HG02884 (cell line): Measurements from ENCODE around the gene SURF2.

ENCODE experiments used
- ATAC-seq: cut with Tn5 transposase; IDR thresholded peaks from one replicate; pipeline ENCODE4 v1.9.1; 2021; ENCODE audit warnings: mild to moderate bottlenecking, moderate library complexity; ENCODE audit not compliant: unreplicated experiment

SURF2 gene

DNA sequence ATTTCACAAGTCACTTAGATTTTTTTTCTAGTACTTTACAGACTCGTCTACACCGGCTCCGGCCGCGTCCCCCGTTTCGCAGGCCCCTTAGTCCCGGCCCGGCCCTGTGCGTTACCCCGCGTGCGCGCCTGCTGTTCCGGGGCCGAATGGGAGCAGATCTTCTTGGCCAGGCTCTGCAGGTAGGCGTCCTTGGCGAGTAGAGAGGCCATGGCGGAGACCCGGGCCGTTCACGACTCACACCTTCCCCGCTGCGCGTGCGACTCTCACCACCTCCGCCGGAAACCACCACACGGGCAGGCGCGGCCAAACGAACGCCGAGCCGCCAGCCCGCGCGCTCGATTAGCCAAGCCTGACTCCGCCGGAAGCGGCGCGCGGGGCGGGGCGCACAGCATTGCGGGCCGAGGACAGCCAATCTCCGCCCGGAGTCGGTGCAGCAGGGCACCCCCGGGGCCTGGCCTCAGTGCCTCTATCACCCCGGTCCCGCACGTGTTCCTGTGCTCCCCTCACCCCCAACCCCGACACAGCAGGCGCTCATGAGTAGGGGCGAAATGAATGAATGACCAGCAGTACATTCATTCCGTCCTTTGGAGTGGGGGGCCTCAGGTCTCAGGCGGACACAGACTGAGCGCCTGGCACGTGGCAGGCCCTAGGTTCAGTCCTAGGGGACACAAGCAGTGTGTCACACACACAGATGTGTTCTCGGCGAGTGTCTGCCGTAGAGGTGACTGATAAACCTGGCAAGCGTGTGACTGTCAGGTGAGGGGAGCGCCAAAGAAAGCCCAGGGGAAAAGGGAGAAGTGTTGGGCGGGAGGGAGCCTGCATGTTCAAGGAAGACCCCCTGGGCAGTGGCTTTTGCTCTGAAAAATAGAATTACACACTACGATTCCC is 20.2 kb upstream of the SURF2 start, which contains the start of gene SURF6:
TSS of gene SURF6 (minus strand) at position 265 of the 888 bp plus-strand sequence. CDS start at position 209, 56 bp downstream.
- ATAC-seq = peak; percentile 69

GRCh38 chr9:133339641-133340040 is 16.7 kb upstream of the SURF2 start:
- ATAC-seq = no peak

GRCh38 chr9:133340256-133340655 is 16.1 kb upstream of the SURF2 start:
- ATAC-seq = no peak

DNA sequence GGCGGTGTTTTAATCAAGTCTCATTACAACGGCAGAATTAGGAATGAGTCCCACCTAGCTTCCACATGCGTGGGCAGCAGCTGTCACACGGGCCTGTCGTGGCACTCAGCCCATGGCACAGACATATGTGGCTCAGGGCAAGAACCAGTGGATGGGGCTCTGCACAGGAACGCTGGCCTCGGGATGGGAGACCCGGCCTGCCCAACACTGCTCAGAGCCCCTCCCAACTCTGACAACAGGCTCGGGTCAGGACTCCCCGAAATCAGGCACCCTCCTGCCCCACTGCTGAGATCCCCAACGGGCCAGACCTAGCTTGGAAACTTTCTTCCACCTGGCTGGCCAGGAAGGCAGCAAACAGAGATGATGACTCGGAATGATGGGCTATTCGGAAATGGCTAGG is 15.4 kb upstream of the SURF2 start:
- ATAC-seq = no peak

DNA sequence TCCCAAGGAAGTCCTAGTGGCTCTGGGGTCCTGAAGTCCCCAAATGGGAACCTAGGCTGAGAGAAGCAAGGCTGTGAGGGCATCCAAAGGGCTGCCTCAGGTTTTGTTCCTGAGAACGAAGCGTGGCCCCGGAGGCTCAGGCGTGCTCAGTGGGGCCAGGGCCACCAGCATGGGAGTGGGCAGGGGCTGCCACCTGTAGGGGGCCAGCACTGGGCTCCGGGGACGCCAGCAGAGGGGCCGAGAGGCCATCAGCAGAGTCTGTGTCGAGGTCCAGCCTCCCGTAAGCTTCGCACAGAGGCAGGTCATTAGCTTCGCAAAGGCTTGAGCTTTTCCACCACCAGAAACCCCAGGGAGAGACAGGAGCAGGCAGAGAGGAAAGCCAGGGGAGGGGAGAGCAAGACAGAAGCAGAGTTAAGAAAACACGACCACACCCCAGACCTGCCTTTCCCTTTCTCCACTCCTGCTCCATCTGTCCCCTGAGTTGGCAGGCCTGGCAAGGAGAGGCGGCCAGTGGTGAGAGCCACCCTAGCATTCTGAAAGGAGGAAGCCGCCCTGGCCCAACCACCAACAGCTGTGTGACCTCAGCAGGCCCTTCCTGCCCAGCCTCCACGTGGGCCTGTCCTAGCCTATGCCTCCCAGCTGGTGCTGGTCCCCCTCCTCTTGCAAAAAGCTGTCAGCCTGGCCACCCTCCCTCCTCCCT is 14.8 kb upstream of the SURF2 start:
- ATAC-seq = no peak

DNA sequence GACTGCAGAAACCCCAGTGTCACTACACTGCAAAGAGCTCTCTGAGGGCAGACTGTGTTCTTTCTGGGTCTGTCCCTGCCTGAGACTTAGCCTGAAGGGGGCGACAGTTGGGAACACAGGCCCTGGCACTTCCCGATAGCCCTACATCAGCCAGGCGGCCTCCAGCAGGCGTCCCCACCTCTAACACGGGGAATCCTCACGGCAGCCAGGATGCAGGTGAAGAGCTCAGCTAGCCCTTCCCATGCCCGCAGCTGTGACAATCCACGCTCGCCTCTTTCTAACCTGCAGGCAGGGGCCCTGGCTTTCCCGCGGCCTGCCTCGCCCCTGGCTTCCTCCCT is 14.3 kb upstream of the SURF2 start:
- no peak for ATAC-seq

- ATAC-seq = no peak
These were observed 13.8 kb upstream of the SURF2 start for GRCh38 chr9:133342570-133342969.

DNA sequence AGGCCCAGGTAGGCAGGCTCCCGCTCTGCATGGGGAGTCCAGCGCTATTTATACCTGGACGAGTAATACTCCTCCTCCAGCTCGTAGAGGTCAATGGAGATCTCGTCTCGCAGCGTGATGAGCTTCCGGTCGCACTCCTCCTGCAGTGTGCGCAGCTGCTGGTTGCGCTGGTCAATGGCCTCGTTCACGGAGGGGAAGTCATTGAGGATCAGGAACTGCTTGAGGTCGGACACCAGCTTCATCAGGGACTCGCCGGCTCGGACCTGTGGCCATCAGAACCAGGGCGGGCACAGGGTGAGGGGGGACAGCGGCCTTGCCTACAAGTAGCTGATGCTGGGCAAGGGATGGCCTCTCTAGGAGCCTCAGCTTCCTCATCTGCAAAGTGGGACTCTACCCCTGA is 12.3 kb upstream of the SURF2 start:
- no peak for ATAC-seq

DNA sequence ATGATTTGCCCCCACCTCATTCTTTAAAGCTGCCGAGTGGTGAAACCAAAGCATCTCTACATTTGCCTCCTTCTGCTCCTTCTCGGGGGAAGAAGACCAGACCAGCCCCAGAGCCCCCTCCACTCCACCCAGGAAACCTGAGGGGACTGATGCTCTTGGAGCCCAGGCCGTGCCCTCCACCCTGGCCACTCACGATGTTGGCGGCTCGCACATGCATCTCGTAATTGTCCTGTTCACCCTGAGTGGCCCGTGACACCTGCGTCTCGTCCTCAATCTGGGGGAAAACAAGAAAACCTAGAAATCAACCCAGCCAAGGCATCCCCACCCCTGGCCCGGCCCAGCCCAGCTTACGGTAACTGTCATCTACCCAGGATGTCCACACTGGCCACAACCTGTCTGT is 11.4 kb upstream of the SURF2 start:
- no peak for ATAC-seq

- ATAC-seq = no peak
These were observed 10.8 kb upstream of the SURF2 start for GRCh38 chr9:133345596-133345995.

- ATAC-seq = no peak
These were observed 10.1 kb upstream of the SURF2 start for GRCh38 chr9:133346021-133346785.

GRCh38 chr9:133347515-133347984 is 8.8 kb upstream of the SURF2 start:
- ATAC-seq = no peak

DNA sequence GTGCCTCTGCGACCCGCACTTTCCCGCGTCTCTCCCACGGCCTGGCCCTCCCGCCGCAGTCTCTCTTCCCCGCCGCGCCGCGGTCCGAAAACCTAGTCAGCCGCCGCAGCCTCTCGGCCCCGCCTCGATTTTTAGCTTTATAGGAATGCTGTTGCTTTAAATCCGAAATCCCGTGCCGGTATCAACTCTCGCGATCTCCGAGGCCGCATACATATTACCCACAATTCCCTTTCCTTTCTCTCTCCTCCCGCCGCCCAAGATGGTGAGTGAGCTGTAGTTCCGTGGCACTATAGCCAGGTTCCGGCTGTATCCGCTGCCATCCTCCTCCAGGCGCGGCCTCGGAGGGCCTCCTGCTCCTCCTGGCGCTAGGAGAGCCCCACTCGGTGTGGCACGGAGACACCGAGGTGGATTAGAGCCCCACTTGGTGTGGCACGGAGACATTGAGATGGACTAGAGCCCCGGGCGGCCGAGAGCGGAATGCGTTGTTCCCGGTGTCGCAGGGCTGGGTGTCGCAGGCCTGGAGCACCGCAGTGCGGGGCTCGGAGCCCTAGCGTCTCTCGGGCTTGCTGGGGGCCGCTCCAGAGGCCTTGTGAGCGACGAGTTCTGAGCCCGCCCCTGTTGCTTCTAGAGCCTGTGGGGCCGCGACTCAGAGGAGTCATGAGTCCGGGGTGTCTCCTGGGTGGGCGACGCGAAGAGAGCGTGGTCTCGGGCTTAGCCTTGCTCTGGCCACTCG is 8.2 kb upstream of the SURF2 start, which contains the start of the genes MED22 and RPL7A:
TSS of gene MED22 (minus strand) at position 147 of the 733 bp plus-strand sequence. CDS start 1,469 bp downstream, outside the sequence.
TSS of gene RPL7A (plus strand) at position 234 of the 733 bp plus-strand sequence. CDS start at position 260, 26 bp downstream.
- no peak for ATAC-seq

DNA sequence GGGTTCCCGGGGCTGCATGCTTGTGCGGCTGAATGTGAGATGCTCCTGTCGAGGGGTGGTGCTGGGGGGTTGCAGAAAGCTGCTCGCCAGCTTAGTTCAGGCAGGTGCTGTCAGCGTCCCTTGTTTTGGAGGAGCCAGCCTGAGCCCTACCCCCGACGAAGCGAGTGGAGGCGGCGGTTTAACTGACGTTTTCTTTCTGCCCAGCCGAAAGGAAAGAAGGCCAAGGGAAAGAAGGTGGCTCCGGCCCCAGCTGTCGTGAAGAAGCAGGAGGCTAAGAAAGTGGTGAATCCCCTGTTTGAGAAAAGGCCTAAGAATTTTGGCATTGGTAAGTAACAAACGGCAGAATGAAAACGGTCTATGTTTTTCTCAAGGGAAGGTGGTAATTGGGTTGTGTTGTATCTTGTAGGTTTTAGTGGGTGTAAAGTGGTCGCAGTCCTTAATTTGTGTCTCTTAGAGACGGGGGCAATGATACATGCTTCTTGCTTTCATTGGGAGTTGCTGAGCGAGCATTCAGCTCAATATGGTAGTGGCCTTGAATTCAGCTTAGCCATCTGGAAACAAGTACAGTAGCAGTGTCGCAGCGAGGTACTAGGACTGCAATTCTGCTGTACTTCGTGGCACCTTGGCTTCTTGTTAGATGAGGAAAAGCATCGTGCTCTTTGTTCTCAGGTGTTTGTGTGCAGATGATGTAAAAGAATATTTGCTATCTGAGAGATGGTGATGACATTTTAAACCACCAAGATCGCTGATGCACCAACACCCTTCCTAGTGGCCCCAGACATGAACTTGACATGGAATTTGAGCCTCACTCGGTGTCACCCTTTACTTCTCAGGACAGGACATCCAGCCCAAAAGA is 7.4 kb upstream of the SURF2 start:
- ATAC-seq = no peak

DNA sequence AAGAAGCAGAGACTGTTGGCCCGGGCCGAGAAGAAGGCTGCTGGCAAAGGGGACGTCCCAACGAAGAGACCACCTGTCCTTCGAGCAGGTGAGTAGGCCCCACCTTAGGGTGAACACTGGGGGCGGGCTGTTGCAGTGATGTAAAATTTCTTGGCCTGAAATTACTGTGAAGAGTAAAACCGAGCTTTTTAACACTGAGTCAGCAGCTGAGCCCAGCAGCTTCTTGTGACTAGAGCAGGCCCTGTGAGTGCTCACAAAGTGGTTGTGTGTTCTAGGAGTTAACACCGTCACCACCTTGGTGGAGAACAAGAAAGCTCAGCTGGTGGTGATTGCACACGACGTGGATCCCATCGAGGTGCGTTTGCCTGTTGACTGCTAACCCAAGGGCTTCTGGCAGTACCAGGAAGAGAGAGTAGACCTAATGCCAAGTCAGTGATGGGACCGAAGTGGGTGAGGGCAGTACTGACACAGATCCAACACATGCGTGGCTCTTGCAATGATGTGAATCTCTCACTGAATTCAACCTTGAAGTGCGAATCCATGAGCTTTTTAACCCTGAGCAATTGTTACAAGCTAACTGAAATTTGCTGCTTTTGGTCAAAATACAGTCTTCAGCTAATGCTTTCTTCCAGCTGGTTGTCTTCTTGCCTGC is 6.3 kb upstream of the SURF2 start:
- no peak for ATAC-seq

- no peak for ATAC-seq
These were observed 4.8 kb upstream of the SURF2 start for GRCh38 chr9:133351526-133351907.

- ATAC-seq = no peak
These were observed 4.3 kb upstream of the SURF2 start for GRCh38 chr9:133351908-133352634.

DNA sequence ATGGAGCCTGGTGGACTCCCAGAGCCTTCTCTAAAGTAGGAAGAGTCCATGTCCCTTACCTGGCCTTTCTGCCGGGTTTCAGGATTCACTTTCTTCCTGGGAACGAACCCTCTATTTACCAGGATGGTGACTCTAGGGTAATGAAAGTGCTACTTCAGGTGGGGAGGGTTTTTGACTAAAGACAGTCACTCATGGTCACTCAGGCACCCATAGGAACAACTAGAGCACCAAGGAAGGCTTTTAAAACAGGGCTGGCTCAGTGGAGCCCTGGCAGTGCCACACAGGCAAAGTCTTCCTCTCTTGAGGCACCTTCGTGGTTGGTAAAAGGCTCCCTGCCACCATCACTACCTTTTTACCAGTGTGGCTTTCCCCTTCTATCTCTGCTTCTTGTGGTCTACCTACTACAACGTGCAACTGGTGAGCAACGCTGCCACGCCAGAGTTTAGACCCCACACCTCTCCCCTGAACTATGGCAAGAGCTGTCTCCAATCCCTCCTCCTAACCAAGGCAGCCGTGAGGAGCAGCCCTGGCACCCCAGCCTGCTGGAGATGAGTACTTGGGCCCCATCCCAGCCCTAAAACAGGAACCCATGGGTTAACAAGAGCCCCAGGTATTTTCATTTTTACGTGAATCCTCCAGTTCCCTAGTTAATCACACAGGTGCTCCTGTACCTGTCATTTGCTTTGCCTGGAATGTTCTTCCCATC is 3.6 kb upstream of the SURF2 start:
- no peak for ATAC-seq
